Measurements from ENCODE around the gene TNP1.

The TNP1 gene

GRCh38 chr2:216873573-216873972 is 13.7 kb upstream of the TNP1 start:
- no peak for DNase-seq (ENCODE audit: low read depth)

- no peak for DNase-seq (ENCODE audit: low read depth)
Measured at GRCh38 chr2:216872624-216873023, 12.8 kb upstream of the TNP1 start.

GRCh38 chr2:216872040-216872439 is 12.2 kb upstream of the TNP1 start:
- DNase-seq (ENCODE audit: low read depth): no peak

GRCh38 chr2:216871333-216871934 is 11.6 kb upstream of the TNP1 start:
- DNase-seq (ENCODE audit: low read depth): no peak

DNA sequence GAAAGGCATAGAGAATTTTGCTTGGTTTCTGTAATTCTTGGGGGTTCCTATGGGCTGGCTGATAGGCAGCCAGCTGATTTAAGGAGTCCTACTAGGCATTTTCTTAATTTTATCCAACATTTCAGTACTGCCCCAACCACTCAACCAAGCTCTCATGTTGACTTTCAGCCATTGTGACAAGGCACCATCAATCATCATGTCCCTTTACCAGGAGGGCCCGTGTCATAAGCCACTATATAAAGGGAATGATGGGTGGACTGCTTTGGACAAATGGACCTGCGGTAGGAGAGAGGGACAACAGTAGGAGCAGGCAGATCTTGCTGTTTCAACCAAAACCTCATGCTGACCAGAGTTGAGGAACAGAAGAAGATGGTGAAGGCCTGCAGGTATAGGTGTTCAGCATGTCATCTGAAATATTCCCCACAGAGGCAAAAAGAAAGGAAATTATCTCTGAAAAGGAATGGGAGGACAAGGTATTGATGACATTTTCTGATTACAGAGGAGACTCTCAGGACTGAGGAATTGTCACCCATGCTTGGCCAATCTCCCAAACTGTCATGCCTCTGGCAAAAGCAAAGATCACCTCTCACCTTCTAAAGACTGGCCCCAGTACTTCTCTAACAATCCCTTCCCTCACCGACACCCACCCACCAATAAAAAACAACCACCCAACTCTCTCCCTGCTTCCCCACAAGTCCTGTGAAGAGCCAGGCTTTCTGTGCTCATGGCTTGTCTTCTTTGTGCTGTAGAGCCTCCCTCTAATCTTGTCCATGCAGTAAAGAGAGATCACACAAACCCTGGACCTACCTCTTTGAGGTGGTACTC is 10.9 kb upstream of the TNP1 start:
- no peak for DNase-seq (ENCODE audit: low read depth)

GRCh38 chr2:216866515-216867095 is 6.7 kb upstream of the TNP1 start:
- DNase-seq (ENCODE audit: low read depth): no peak

DNA sequence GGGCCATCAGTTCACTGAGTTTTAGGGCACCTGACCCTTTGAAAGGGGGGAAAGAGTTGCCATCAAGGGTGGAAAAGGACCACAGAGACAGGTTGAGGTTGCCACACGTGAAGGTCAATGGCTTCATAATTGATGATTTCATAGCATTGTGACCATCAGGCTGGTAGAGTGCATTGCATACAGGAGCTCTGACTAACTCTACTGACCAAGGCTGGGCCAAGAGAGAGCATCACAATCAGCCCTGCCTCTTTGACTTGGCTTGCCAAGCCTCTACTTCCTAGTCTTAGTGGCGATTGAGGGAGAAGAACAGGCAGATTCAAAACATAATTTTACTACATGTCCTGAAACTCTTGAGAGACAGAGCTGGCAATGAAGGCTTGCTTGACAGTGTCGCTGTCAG is 5.8 kb upstream of the TNP1 start:
- no peak for DNase-seq (ENCODE audit: low read depth)

DNA sequence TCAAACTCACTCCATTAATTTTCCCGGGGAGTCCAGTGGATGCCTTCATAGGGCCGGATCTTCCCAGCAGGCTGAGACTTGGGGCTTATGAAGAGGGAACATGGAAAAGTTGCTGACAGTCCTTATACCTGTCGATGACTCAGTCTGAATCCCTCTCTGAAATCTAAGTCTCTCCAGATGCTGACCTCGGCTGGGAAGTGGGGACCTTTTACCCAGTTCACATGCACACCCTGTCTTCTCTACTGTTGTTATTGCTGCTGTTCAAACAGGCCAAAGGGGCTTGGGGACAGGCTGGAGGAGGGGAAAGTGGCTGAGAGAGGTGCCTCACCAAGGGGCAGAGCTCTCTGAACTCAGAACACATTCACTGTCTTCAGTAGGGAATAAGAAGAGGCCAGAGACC is 4.1 kb upstream of the TNP1 start:
- no peak for DNase-seq (ENCODE audit: low read depth)

GRCh38 chr2:216862628-216863398 is 2.9 kb upstream of the TNP1 start:
- DNase-seq (ENCODE audit: low read depth): no peak

GRCh38 chr2:216860426-216861137 is 718 bp upstream of the TNP1 start:
- DNase-seq (ENCODE audit: low read depth): no peak

GRCh38 chr2:216858312-216858711 is 1.6 kb downstream of the TNP1 start:
- peak; percentile 11 for DNase-seq (ENCODE audit: low read depth)

DNA sequence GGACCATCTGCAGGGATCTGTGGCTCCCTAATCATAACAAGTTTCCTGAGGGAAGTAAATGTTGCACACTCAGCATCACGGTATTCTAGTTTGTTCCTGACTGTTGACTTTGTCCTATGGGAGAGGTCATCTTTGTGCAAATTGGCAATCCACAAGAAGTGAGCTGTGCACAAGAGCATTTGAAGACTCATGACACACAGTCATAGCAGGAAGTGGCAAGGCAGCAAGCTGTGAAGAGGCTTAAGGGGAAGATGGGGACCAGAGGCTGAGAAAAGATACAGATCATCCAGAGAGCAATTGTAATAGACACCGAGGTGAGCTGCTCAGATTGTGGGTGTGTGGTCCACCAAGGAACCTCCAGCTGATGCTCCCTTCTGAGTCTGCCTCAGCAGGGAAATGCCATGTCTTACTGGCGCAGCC is 2.7 kb downstream of the TNP1 start:
- DNase-seq (ENCODE audit: low read depth): peak; percentile 56

DNA sequence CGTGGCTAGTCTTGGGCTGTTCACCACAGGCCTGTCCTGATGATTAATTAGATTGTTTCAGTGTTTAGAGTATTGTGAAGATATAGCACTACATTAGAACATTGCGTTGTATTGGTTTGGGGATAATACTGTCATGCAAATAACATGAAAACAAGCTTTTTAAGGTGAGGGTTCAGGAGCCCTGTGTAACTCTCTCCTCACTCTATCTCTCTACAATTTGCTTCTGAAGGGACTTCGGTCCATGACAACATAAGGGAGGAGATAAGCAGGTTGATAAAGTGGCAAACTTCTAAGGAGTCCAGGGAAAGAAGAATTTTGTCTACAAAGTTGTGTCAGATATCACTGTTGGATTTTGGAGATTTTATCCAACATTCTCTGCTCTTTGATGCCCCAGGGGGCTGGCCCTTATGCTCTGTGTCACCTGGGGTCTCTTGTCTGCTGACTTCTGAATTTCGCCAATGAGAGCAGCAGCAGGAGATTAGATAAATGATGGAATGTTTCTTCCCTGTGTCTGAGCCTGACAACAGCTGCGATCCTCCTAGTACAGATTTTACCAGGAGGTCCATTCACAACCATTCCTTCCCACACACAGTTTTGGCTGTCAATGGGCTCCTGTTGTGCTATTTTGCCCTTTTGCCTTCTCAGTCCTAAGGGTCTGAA is 3.3 kb downstream of the TNP1 start:
- no peak for DNase-seq (ENCODE audit: low read depth)

DNA sequence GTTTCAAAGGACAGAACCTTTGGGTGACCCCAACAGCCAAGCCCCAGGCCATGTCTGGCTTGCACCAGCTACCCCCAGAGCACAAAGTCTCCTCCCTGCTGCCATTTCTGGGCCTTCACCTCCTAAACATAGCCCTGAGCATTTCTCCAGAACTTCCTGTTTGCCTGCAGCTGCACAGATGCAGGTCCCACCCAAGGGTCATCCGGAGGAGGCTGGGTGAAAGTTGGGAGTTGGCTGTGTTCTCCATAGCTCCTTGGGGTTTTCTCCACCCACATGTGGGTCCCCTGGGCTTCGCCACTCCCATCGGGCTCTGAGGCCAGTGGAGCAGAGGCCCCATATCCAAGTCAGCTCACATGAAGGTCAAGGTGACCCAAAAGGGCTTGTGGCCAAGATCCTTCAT is 4.3 kb downstream of the TNP1 start:
- DNase-seq (ENCODE audit: low read depth): no peak

DNA sequence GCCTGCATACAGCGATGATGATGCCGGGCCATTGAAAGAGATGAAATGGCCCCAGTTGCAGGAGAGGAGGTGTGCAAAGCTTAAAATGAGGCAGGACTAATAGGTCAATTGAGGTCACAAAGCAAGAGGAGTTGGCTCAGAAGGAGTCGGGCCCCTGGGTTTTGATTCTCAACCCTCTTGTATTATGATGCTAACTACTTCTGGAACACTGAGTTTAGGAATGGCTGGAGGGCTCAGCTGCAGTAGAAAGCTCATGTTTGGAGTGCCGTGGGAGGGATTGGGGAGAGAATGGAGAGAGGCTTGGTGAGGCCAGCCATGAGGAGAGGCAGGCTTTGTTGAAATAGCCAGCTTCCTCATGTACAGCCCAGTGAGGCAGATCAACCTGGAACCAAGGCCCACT is 4.8 kb downstream of the TNP1 start:
- DNase-seq (ENCODE audit: low read depth): no peak

DNA sequence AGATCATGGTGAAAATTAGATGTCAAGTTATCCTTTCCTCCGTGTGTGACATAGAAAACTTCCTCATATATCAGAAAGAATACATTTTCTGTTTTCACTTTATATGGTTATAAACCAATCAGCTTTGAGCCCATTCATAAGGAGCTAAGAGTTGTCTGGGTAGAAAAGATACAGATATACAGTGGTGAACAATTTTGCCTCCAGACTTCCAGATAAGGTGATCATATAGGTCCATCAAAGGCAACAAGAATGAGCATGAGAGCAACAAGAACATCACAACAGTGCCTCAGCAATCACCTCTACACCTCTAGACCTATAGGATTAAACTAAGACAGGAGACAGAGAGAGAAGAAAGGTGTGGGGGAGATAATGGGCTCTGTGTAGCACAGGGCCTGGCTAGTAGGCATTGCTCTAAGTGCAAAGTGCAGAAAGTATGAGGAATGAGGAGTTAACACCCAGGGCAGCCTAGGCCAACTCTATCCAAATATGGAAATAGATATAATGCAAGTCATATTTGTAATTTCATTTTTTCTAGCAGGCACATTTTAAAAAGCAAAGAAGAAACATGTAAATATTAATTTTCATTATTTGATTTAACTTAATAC is 8.3 kb downstream of the TNP1 start:
- DNase-seq (ENCODE audit: low read depth): no peak

GRCh38 chr2:216850665-216851322 is 9.1 kb downstream of the TNP1 start:
- no peak for DNase-seq (ENCODE audit: low read depth)

DNA sequence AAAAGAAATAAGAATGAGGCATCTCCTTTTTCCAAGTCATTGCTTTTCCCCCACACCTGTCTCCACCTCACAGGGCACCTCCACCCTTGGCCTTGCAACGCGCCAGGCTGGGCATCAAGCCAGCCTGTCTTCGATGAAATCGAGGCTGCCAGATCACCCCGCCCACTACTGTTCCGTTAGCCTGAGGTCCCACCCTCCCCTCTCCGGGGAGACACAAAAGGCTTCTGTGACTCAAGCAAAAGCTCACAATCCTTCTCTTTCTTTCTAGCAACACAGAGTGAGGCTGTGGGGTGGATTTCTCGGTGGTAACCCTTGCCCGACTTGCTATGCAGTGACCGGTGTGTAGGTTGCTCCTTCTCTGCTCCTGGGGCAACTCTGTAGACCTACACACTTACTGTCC is 9.9 kb downstream of the TNP1 start:
- DNase-seq (ENCODE audit: low read depth): no peak

DNA sequence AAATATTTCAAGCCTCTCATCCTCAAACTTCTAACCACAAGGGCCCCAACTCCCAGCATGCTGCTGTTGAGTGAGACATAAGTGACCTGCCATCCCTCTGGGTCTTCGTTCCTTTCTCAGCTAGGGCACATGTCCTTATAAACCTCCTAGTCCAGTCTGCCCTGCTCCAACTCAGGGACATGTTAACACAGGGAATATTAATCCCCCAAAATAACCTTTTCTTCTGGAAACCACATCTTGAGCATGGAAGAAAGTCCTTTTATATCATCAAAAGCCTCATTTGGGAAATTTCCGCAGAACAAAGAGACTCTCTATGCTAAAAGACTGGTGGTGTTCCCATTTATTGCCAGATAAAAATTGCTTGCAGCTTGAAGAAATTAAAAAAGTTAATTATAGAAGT is 14.4 kb downstream of the TNP1 start:
- DNase-seq (ENCODE audit: low read depth): no peak

DNA sequence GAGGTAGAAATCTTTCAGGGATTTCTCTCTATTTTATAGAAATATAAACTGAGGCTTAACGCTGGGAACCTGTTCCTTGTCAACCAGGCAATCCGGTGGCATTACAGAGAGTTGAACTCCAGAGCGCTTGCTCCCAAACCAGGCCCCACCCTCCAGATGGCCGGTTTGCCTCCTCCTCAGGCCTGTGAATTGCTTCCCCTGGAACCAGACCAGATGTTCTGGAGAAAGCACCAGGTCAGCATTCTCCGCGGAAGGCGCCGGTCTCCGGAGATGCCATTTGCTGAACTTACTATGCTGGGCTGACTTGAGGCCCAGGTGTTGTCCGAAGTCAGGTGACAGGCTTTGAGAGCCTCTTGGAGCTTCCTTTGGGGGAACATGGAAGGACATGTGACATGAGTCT is 17.2 kb downstream of the TNP1 start:
- DNase-seq (ENCODE audit: low read depth): no peak

DNA sequence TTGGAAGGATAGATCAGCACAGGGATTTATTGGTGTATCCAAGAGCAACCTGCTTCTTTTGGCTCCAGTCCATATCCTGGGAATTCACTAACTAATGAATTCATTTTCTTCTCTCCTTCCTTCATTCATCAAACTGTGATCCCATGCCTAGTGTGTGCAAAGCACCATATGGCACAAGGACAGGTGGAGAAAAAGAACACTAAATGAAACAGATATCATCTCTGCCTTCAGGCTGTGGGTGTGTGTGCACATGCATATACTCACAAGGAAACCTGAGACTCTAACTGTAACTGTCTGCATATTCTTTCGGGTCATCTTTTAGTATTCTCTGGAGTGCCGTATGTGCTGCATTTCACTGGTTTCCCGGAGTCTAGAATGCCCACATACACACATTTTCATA is 20.2 kb downstream of the TNP1 start:
- no peak for DNase-seq (ENCODE audit: low read depth)
